ENCODE measurements around the gene SLC25A30. TPM values are rescaled to one million over a fixed set of nuclear protein-coding genes. Genes with fewer than 3 reads are reported as not detected.

Gene SLC25A30
- total and polyA plus RNA-seq, 11 donors = 27.9 to 208 (median 117) TPM

DNA sequence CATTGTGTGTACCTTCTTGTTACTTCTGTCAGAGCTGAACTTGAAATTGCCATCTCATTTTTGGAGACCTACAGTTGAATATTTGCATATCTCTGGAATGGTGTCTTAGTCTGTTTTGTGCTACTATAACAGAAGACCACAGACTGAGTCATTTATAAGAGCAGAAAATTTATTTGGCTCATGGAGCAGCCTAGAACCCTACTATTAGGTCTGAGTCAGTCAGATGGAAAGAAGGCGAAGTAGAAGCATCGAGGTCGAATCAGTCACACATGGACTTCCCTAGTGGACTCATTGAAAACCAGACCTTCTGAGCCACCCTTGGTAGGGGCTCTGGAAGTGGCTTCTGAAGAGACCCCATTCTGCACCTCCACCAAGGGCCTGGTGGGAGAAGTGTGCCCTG, 43.3 kb downstream of the SLC25A30 start:
- WGBS, 4 donors = 97 to 98% (median 98%) methylated on average over 3 of the region's 3 CpGs
- no peak overlapping the region for H3K27ac ChIP-seq
- H3K27me3 ChIP-seq = no peaks in the 10 kb centered on the region
- TF ChIP-seq, protein P1, sequence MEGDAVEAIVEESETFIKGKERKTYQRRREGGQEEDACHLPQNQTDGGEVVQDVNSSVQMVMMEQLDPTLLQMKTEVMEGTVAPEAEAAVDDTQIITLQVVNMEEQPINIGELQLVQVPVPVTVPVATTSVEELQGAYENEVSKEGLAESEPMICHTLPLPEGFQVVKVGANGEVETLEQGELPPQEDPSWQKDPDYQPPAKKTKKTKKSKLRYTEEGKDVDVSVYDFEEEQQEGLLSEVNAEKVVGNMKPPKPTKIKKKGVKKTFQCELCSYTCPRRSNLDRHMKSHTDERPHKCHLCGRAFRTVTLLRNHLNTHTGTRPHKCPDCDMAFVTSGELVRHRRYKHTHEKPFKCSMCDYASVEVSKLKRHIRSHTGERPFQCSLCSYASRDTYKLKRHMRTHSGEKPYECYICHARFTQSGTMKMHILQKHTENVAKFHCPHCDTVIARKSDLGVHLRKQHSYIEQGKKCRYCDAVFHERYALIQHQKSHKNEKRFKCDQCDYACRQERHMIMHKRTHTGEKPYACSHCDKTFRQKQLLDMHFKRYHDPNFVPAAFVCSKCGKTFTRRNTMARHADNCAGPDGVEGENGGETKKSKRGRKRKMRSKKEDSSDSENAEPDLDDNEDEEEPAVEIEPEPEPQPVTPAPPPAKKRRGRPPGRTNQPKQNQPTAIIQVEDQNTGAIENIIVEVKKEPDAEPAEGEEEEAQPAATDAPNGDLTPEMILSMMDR (IDR thresholded peaks at IDR 0.05) = no peak
- no peak for TF ChIP-seq POLR2A (IDR thresholded peaks at IDR 0.05)
- ATAC-seq = no peak
- H3K36me3 ChIP-seq = peaks cover 0 to 6% (median 0%) of the 10 kb centered on the region in 9 donors
- no peaks in the 10 kb centered on the region for H3K9me3 ChIP-seq
- H3K4me3 ChIP-seq = no peak overlapping the region
- DNase-seq = no peak
- intact Hi-C loops (cut with DNase I) = loop anchor here in 9 of 10 donors (5.0 to 10.0 kb wide), 8 partner anchors 87 to 120 kb away; partner anchors contain the start of gene COG3 (in 2 of the 9)
- H3K4me1 ChIP-seq = peaks cover 0 to 26% (median 11%) of the 10 kb centered on the region in 12 donors

DNA sequence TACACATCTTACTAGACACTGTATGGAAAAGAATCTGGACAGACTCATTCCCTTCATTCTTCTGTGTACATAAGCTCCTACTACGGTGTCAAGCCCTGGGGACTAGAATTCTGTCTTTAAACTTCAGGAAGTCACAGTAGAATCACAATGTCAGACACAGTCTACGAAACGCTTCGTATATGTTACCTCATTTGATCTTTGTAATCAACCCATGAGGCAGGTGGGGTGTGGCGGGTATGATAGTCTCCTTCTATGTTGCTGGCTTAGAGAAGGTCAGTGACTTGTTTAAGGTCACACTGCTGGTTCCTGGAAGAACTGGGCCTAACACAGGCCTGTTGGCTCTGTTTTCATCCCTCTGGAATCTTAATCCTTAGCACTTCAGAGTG, 45.0 kb downstream of the SLC25A30 start:
- 66 to 87% (median 77%) methylated on average over 5 of the region's 5 CpGs for WGBS, 4 donors
- Histone ChIP-seq H3K36me3 (peaks cover 0 to 13% (median 0%) of the 10 kb centered on the region in 9 donors), H3K9me3 (no peaks in the 10 kb centered on the region), H3K27ac (peak overlapping the region in 1 of 12 donors; percentile 38), H3K4me1 (peaks cover 0 to 35% (median 17%) of the 10 kb centered on the region in 12 donors), H3K4me3 (no peak overlapping the region), H3K27me3 (no peaks in the 10 kb centered on the region)
- ATAC-seq = no peak
- TF ChIP-seq POLR2A (IDR thresholded peaks at IDR 0.05) = no peak
- TF ChIP-seq, protein P1 (IDR thresholded peaks at IDR 0.05) = no peak
- DNase-seq = no peak
- intact Hi-C loops (cut with DNase I) = loop anchor here in 9 of 10 donors (5.0 to 10.0 kb wide), 8 partner anchors 89 to 122 kb away; partner anchors contain the start of gene COG3 (in 2 of the 9)

DNA sequence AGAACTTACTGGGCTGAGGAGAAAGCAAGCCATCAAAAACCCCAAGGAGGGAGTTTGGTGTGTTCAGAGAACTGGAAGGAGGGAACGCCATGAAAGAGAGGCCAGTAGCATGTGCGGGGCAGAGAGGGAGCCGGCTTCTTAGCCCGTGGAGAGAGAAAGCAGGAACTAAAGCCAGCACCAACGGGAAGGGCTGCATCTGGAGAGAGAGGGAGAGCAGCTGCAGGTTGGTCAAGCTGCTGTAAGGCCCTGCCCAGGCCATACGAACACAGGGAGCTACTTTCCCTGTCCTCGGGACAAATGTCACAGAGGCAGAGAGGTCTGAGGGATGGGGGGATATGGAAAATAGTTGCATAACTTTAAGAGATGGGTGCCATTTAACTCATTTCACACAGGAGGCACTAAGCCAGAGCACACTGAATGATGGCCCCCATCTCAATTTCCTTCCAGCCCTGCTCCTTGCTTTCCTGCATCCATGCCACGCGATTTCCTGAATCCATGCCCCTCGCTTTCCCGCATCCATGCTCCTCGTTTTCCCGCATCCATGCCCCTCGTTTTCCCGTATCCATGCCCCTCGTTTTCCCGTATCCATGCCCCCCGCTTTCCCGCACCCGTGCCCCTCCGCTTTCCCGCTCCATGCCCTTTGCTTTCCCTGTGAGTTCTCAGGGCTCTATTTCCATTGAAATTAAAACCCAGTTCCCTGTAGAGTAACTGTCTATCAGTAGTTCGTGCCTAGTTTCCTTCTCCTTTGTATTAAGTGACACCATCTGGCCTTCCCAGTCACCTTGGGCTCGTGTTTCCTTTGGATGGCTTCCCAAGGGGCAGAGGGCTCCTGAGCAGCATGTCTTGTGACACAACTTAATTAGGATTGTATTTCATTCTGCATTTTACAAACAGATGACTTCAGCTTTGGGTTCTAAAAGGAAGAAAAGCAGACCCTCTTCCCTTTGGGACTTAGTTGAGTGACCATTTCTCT, 45.7 kb downstream of the SLC25A30 start:
- Histone ChIP-seq H3K9me3 (no peaks in the 10 kb centered on the region), H3K4me1 (peaks cover 0 to 35% (median 19%) of the 10 kb centered on the region in 12 donors), H3K27me3 (no peaks in the 10 kb centered on the region), H3K4me3 (no peak overlapping the region), H3K27ac (peak overlapping the region in 1 of 12 donors; percentile 38), H3K36me3 (peaks cover 0 to 13% (median 0%) of the 10 kb centered on the region in 9 donors)
- no peak for DNase-seq
- TF ChIP-seq POLR2A (IDR thresholded peaks at IDR 0.05) = no peak
- TF ChIP-seq, protein P1 (IDR thresholded peaks at IDR 0.05) = no peak
- peak in 1 of 4 donors; percentile 13 for ATAC-seq
- 77 to 83% (median 81%) methylated on average over 24 of the region's 24 CpGs for WGBS, 4 donors
- intact Hi-C loops (cut with DNase I) = loop anchor here in 9 of 10 donors (5.0 to 10.0 kb wide), 8 partner anchors 90 to 122 kb away; partner anchors contain the start of gene COG3 (in 2 of the 9)

All from heart left ventricle (tissue), 16 donors.